Muscle layer of duodenum (tissue), 2 donors: ENCODE data around the gene LMX1A.
A peak's percentile ranks its signal among the peaks of the same experiment; 100 is the strongest.

Experiments used
- H3K27ac ChIP-seq: one replicate; pipeline ENCODE4 v1.7.0; 2013; ENCODE audit warnings: mild to moderate bottlenecking, low read length
- H3K27me3 ChIP-seq: one replicate; pipeline ENCODE4 v1.7.0; 2013; ENCODE audit warnings: low read depth, mild to moderate bottlenecking, control low read depth, low read length
- H3K36me3 ChIP-seq, 2 donors: one replicate each; pipeline ENCODE4 v1.7.0; 2013; ENCODE audit warnings: low read length in 2 of 2, control low read depth in 1 of 2, mild to moderate bottlenecking in 1 of 2; ENCODE audit not compliant: insufficient read depth in 2 of 2, control insufficient read depth in 1 of 2
- H3K4me1 ChIP-seq, 2 donors: one replicate each; pipeline ENCODE4 v1.7.0; 2013; ENCODE audit warnings: low read length in 2 of 2, mild to moderate bottlenecking in 2 of 2, control low read depth in 1 of 2, moderate library complexity in 1 of 2; ENCODE audit not compliant: insufficient read depth in 2 of 2, control insufficient read depth in 1 of 2
- H3K4me3 ChIP-seq, 2 donors: one replicate each; pipeline ENCODE4 v1.7.0; 2013; ENCODE audit warnings: low read length in 2 of 2, low read depth in 1 of 2, mild to moderate bottlenecking in 1 of 2
- H3K9me3 ChIP-seq, 2 donors: one replicate each; pipeline ENCODE4 v1.7.0; 2013; ENCODE audit warnings: low read length in 2 of 2, control low read depth in 1 of 2, mild to moderate bottlenecking in 1 of 2; ENCODE audit not compliant: control insufficient read depth in 1 of 2
- donor health status: healthy.

The LMX1A gene

GRCh38 chr1:165364568-165365133 lies 8.1 kb upstream of the LMX1A start:
- Histone ChIP-seq H3K36me3 (no peaks in the 10 kb centered on the region), H3K9me3 (no peaks in the 10 kb centered on the region), H3K27ac (no peak overlapping the region), H3K4me1 (no peaks in the 10 kb centered on the region), H3K27me3 (no peaks in the 10 kb centered on the region), H3K4me3 (no peak overlapping the region)

- Histone ChIP-seq H3K27me3 (peaks cover 52% of the 10 kb centered on the region), H3K36me3 (no peaks in the 10 kb centered on the region), H3K27ac (no peak overlapping the region), H3K9me3 (no peaks in the 10 kb centered on the region), H3K4me1 (peaks cover 0 to 44% of the 10 kb centered on the region in 2 donors), H3K4me3 (peak overlapping the region in 1 of 2 donors; percentile 69)
These were observed 361 bp upstream of the LMX1A start for GRCh38 chr1:165356876-165357275.

GRCh38 chr1:165355139-165355976 lies 1.2 kb downstream of the LMX1A start:
- Histone ChIP-seq H3K27me3 (peaks cover 64% of the 10 kb centered on the region), H3K4me3 (peak overlapping the region in 1 of 2 donors; percentile 69)

GRCh38 chr1:165354739-165355138 lies 1.8 kb downstream of the LMX1A start:
- Histone ChIP-seq H3K36me3 (no peaks in the 10 kb centered on the region), H3K9me3 (peaks cover 0 to 3% of the 10 kb centered on the region in 2 donors), H3K27me3 (peaks cover 64% of the 10 kb centered on the region)

More at GRCh38 chr1:165355139-165355976, 1.2 kb downstream of the LMX1A start:
- Histone ChIP-seq H3K9me3 (peaks cover 0 to 3% of the 10 kb centered on the region in 2 donors), H3K4me1 (peaks cover 0 to 47% of the 10 kb centered on the region in 2 donors), H3K36me3 (no peaks in the 10 kb centered on the region), H3K27ac (no peak overlapping the region)

GRCh38 chr1:165353731-165354671 lies 2.5 kb downstream of the LMX1A start:
- H3K36me3 ChIP-seq, result no peaks in the 10 kb centered on the region
- no peak overlapping the region for H3K27ac ChIP-seq
- peaks cover 64% of the 10 kb centered on the region for H3K27me3 ChIP-seq
- peaks cover 0 to 47% of the 10 kb centered on the region in 2 donors for H3K4me1 ChIP-seq
- peaks cover 0 to 3% of the 10 kb centered on the region in 2 donors for H3K9me3 ChIP-seq
- no peak overlapping the region for H3K4me3 ChIP-seq

More at GRCh38 chr1:165354739-165355138, 1.8 kb downstream of the LMX1A start:
- H3K27ac ChIP-seq, result no peak overlapping the region
- no peak overlapping the region for H3K4me3 ChIP-seq
- peaks cover 0 to 47% of the 10 kb centered on the region in 2 donors for H3K4me1 ChIP-seq

GRCh38 chr1:165352442-165353293 lies 3.8 kb downstream of the LMX1A start:
- Histone ChIP-seq H3K27ac (no peak overlapping the region), H3K36me3 (no peaks in the 10 kb centered on the region), H3K27me3 (peaks cover 70% of the 10 kb centered on the region), H3K4me1 (peaks cover 0 to 47% of the 10 kb centered on the region in 2 donors), H3K4me3 (peak overlapping the region; percentile 31 to 39), H3K9me3 (peaks cover 0 to 3% of the 10 kb centered on the region in 2 donors)

- H3K27ac ChIP-seq, result no peak overlapping the region
- H3K36me3 ChIP-seq, result no peaks in the 10 kb centered on the region
- peaks cover 0 to 3% of the 10 kb centered on the region in 2 donors for H3K9me3 ChIP-seq
- peaks cover 0 to 47% of the 10 kb centered on the region in 2 donors for H3K4me1 ChIP-seq
- H3K4me3 ChIP-seq, result peak overlapping the region; percentile 31 to 39
- H3K27me3 ChIP-seq, result peaks cover 64% of the 10 kb centered on the region
These were observed 4.6 kb downstream of the LMX1A start for GRCh38 chr1:165351863-165352441.

GRCh38 chr1:165350840-165351239 lies 5.7 kb downstream of the LMX1A start:
- Histone ChIP-seq H3K27me3 (peaks cover 56% of the 10 kb centered on the region), H3K9me3 (peaks cover 0 to 3% of the 10 kb centered on the region in 2 donors), H3K4me1 (peaks cover 0 to 37% of the 10 kb centered on the region in 2 donors), H3K36me3 (no peaks in the 10 kb centered on the region), H3K27ac (no peak overlapping the region), H3K4me3 (no peak overlapping the region)

- Histone ChIP-seq H3K4me3 (no peak overlapping the region), H3K27me3 (peaks cover 6% of the 10 kb centered on the region), H3K27ac (no peak overlapping the region), H3K4me1 (no peaks in the 10 kb centered on the region), H3K36me3 (no peaks in the 10 kb centered on the region), H3K9me3 (no peaks in the 10 kb centered on the region)
These were observed 11.0 kb downstream of the LMX1A start for GRCh38 chr1:165345502-165345901.

- no peaks in the 10 kb centered on the region for H3K4me1 ChIP-seq
- no peak overlapping the region for H3K27ac ChIP-seq
- H3K4me3 ChIP-seq, result no peak overlapping the region
- no peaks in the 10 kb centered on the region for H3K36me3 ChIP-seq
- H3K27me3 ChIP-seq, result peaks cover 6% of the 10 kb centered on the region
- H3K9me3 ChIP-seq, result no peaks in the 10 kb centered on the region
These were observed 11.8 kb downstream of the LMX1A start for GRCh38 chr1:165344736-165345135.
